ENCODE data around the gene INSYN2B. TPM values are rescaled to one million over a fixed set of nuclear protein-coding genes. Genes with fewer than 3 reads are reported as not detected.

INSYN2B gene
- total RNA-seq, 4 donors from 2014 or later, result 0.16 to 0.34 TPM; not detected in 2

DNA sequence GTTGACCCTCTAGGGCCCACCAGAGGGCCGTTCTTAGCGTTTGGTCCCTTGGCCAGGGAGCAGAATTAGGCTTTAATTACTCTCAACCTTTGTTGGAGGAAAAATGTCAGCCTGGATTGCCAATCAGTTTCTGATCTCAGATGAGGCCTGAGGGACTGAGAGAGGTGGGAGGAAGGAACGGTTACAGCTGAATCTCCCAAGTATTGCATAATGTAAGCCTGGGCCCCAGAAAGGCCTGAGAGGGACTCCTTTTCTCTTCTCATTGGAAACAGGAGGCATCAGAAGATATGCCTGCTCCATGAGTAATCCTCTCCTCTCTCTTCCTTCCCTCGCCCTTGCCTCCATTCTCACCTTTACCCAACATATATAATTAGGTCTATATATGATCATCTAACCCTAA is 105.7 kb downstream of the INSYN2B start:
- TF ChIP-seq, protein P1, sequence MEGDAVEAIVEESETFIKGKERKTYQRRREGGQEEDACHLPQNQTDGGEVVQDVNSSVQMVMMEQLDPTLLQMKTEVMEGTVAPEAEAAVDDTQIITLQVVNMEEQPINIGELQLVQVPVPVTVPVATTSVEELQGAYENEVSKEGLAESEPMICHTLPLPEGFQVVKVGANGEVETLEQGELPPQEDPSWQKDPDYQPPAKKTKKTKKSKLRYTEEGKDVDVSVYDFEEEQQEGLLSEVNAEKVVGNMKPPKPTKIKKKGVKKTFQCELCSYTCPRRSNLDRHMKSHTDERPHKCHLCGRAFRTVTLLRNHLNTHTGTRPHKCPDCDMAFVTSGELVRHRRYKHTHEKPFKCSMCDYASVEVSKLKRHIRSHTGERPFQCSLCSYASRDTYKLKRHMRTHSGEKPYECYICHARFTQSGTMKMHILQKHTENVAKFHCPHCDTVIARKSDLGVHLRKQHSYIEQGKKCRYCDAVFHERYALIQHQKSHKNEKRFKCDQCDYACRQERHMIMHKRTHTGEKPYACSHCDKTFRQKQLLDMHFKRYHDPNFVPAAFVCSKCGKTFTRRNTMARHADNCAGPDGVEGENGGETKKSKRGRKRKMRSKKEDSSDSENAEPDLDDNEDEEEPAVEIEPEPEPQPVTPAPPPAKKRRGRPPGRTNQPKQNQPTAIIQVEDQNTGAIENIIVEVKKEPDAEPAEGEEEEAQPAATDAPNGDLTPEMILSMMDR (IDR thresholded peaks at IDR 0.05; ENCODE audit: low read depth), result no peak

DNA sequence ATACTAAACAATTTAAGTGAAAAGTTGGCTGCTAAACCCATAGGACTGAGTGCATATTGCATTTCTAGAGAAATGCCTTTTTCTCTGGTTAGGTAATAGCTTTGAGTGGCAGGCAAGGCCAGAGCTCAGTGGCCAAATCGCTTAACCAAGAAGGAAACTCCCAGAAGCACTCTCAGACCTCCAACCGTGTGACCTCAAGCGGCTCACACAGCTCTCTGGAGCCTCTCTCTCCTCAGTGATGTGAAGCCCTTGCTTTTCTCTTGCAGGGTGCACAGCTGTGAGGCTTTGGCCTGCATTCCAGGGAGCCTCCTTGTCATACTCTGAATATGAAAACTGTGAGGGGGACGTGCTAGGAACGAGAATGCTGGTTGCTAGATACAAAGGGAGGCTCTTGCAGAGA is 106.7 kb downstream of the INSYN2B start:
- TF ChIP-seq, protein P1 (IDR thresholded peaks at IDR 0.05; ENCODE audit: low read depth), result no peak

DNA sequence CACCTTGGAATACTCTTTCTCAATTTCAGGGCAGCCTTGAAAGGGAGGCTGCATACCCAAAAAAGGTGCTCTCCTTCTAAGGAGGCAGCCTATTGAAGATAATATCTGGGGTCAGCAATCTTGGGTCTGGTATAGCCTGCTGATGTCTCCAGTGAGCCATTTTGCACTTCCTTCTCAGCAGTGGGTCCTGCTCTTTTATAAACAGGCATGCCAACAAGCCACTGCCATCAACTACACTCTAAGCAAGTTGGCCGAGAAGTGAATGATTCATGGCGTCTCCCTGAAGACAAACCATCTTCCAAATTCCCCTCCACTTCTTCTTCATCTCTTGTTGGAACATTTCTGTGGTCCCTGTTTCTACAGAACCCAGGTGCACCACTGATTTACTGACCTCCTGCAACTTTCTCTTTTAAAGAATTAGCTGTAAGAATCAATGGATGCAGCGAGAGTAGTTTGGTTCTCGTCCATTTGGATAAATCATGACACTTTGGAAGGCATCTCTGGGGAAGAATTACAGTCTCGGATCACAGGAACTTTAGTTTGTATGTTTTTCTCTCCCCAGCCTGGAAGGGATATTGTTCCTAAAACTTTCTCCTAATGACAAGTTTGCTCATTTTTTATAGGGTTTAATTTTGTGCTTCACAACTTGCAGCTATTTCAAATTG is 108.3 kb downstream of the INSYN2B start:
- TF ChIP-seq, protein P1 (IDR thresholded peaks at IDR 0.05; ENCODE audit: low read depth), result no peak

DNA sequence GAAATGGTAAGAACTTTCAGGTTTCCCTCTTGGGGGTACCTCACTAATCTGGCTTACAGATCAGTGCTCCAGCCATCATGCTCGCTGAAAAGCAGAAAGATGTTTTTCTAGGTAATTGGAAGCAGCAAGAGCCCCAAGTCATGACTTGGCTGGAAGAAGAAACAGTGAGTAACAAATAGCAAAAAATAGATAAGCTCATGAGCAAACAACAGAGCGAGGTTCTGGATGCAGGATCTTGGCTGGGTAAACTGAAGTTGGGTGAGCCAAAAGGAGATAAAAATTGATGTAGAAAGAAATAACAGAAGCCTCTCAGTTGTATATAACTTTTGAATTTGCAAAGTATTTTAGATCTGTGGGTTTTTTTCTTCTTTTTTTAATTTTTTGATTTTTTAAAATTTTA is 110.1 kb downstream of the INSYN2B start:
- TF ChIP-seq, protein P1 (IDR thresholded peaks at IDR 0.05; ENCODE audit: low read depth), result no peak

DNA sequence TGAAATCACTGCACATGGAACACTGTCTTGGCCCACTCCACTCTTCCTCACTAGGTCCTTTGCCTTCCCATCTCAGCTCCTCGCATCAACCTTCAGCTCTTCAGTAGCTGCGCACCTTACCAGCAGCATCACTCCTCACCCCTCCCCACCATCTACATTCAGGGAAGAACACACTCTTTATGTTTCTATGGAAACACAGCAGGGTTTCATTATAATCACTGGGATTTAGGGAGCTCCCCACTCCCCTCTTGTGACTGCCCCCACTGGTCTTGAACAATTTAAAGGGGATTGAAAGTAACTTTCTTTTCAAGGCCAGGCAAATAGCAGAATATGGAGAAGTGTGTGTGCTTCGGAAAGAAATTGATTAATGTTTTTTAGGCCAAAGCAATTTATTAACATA is 111.2 kb downstream of the INSYN2B start:
- TF ChIP-seq, protein P1 (IDR thresholded peaks at IDR 0.05; ENCODE audit: low read depth), result no peak

DNA sequence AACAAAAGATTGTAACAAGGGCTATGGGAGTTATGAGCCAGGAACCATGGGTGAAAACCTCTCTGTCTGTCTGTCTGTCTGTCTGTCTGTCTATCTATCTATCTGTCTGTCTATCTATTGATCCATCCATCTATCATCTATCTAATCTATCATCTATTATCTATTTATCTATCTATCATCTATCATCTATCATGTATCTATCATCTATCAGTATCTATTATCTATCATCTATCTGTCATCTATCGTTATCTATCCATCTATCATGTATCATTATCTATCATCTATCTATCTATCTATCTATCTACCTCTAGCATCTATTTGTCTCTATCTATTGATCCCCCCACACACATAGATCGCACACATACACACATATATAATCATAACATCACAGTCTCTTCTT is 112.9 kb downstream of the INSYN2B start:
- TF ChIP-seq, protein P1 (IDR thresholded peaks at IDR 0.05; ENCODE audit: low read depth), result no peak

DNA sequence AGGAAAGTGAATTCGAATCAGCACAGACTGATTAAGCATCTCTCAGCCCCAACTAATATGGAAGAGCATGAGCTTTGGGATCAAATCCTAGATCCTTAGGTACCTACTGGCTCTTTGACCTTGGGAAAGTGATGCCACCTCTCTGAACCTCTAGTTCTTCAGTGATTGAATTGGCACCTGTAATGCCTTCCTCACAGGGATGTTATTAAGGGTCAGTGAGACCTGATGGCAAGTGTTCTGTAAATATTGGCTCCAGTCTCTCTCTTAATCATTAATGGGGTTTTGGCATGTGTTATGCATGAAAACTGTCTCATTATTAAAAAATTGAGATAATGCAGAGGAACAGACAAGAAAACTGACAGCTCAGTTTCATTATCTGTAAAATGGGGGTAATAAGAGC is 115.8 kb downstream of the INSYN2B start:
- TF ChIP-seq, protein P1 (IDR thresholded peaks at IDR 0.05; ENCODE audit: low read depth), result no peak

All from subcutaneous adipose tissue (tissue), 4 donors.